Measurements from ENCODE around the gene CCDC102B. TPM values are rescaled to one million over a fixed set of nuclear protein-coding genes. Genes with fewer than 3 reads are reported as not detected.
A peak's percentile ranks its signal among the peaks of the same experiment; 100 is the strongest.

CCDC102B gene
- polyA plus RNA-seq, 1 donor from 2014 or later, result 8.7 TPM

DNA sequence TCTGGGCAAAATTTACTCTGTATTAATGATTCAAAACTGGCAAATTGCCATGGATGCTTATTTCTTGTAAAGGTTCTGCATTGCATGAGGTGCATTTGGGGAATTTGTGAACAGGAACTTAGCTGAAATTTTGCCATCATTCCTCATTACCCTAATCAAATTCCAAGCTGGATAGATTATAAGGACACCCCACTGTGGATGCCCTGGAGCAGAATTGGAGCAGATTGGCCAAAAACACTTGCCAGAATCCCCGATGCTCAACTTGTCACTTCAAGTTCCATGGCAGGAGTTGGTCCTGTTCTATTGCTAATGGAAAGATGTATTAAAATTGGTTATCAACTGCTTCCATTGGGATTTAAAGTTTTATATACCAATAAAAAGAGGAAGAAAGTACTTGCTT lies 237.9 kb downstream of the CCDC102B start:
- H4K20me1 ChIP-seq (ENCODE audit: insufficient read depth), result no peaks in the 10 kb centered on the region
- TF ChIP-seq, protein P1, sequence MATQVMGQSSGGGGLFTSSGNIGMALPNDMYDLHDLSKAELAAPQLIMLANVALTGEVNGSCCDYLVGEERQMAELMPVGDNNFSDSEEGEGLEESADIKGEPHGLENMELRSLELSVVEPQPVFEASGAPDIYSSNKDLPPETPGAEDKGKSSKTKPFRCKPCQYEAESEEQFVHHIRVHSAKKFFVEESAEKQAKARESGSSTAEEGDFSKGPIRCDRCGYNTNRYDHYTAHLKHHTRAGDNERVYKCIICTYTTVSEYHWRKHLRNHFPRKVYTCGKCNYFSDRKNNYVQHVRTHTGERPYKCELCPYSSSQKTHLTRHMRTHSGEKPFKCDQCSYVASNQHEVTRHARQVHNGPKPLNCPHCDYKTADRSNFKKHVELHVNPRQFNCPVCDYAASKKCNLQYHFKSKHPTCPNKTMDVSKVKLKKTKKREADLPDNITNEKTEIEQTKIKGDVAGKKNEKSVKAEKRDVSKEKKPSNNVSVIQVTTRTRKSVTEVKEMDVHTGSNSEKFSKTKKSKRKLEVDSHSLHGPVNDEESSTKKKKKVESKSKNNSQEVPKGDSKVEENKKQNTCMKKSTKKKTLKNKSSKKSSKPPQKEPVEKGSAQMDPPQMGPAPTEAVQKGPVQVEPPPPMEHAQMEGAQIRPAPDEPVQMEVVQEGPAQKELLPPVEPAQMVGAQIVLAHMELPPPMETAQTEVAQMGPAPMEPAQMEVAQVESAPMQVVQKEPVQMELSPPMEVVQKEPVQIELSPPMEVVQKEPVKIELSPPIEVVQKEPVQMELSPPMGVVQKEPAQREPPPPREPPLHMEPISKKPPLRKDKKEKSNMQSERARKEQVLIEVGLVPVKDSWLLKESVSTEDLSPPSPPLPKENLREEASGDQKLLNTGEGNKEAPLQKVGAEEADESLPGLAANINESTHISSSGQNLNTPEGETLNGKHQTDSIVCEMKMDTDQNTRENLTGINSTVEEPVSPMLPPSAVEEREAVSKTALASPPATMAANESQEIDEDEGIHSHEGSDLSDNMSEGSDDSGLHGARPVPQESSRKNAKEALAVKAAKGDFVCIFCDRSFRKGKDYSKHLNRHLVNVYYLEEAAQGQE (IDR thresholded peaks at IDR 0.05; ENCODE audit: borderline replicate concordance), result no peak
- no peak for TF ChIP-seq SMC3 (conservative IDR thresholded peaks at IDR 0.05; ENCODE audit: poor library complexity)
- TF ChIP-seq, protein P2, sequence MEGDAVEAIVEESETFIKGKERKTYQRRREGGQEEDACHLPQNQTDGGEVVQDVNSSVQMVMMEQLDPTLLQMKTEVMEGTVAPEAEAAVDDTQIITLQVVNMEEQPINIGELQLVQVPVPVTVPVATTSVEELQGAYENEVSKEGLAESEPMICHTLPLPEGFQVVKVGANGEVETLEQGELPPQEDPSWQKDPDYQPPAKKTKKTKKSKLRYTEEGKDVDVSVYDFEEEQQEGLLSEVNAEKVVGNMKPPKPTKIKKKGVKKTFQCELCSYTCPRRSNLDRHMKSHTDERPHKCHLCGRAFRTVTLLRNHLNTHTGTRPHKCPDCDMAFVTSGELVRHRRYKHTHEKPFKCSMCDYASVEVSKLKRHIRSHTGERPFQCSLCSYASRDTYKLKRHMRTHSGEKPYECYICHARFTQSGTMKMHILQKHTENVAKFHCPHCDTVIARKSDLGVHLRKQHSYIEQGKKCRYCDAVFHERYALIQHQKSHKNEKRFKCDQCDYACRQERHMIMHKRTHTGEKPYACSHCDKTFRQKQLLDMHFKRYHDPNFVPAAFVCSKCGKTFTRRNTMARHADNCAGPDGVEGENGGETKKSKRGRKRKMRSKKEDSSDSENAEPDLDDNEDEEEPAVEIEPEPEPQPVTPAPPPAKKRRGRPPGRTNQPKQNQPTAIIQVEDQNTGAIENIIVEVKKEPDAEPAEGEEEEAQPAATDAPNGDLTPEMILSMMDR (IDR thresholded peaks at IDR 0.05; ENCODE audit: poor library complexity, severe bottlenecking), result no peak
- H3K4me3 ChIP-seq (ENCODE audit: low read length), result no peak overlapping the region
- H3K9me2 ChIP-seq (ENCODE audit: insufficient read depth, low read length), result no peaks in the 10 kb centered on the region
- H3K9ac ChIP-seq (ENCODE audit: low read length), result no peak overlapping the region
- no peaks in the 10 kb centered on the region for H3K27me3 ChIP-seq (ENCODE audit: insufficient read depth, low read depth, low read length)
- no peaks in the 10 kb centered on the region for H3K36me3 ChIP-seq (ENCODE audit: insufficient read depth, low read length)
- H3K9me3 ChIP-seq (ENCODE audit: low read length), result no peaks in the 10 kb centered on the region
- no peak overlapping the region for H2AFZ ChIP-seq (ENCODE audit: low read depth, low read length)
- no peaks in the 10 kb centered on the region for H3K79me2 ChIP-seq (replicated peaks; ENCODE audit: insufficient read depth, low read length)
- H3K4me2 ChIP-seq (ENCODE audit: low read length), result no peak overlapping the region
- no peaks in the 10 kb centered on the region for H3F3A ChIP-seq (ENCODE audit: insufficient read depth, low read length, poor library complexity, severe bottlenecking)
- no peak overlapping the region for H3K27ac ChIP-seq (ENCODE audit: low read length)

DNA sequence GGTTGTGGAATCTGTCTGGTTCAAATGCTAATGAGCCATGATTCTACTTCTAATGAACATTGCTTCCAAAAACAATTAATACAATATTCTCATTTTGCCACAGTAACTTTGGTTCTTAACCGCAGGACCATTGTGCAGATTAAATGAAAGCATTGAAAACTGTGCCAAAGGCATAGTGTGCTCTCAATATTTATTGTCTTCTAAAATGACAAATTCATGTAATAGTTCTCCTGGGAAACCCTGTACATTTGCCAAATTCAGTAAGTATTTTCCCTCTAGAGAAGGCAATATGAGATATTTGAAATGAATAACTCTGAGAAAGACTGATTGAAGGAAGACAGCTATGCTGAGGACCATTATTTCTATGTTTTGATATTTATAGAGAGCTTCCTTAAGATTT lies 246.3 kb downstream of the CCDC102B start:
- no peaks in the 10 kb centered on the region for H4K20me1 ChIP-seq (ENCODE audit: insufficient read depth)

DNA sequence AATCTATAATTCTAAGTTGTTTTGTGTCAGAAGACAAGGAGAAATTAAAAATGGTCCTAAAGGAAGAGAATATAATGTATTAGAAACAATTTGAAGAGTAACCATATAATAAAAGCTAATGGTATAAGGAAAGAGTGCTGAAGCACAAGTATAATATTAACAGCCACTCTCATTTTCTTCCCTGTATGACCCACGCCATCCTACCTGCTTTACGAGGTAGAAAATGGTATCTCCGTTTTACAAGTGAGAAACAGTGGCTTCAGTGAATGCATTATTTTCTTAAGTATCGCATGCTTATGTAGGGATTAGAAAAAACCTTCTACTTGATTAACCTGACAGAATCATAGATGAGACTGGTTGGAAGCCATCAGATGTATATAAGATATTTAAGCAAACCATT lies 266.2 kb downstream of the CCDC102B start:
- no peaks in the 10 kb centered on the region for H3K27me3 ChIP-seq (ENCODE audit: insufficient read depth, low read depth, low read length)
- H3K9me2 ChIP-seq (ENCODE audit: insufficient read depth, low read length), result no peaks in the 10 kb centered on the region
- H3K4me3 ChIP-seq (ENCODE audit: low read length), result no peak overlapping the region
- no peak overlapping the region for H3K4me2 ChIP-seq (ENCODE audit: low read length)
- no peaks in the 10 kb centered on the region for H4K20me1 ChIP-seq (ENCODE audit: insufficient read depth)
- no peak overlapping the region for H2AFZ ChIP-seq (ENCODE audit: low read depth, low read length)
- H3F3A ChIP-seq (ENCODE audit: insufficient read depth, low read length, poor library complexity, severe bottlenecking), result no peaks in the 10 kb centered on the region
- no peaks in the 10 kb centered on the region for H3K79me2 ChIP-seq (replicated peaks; ENCODE audit: insufficient read depth, low read length)
- H3K9me3 ChIP-seq (ENCODE audit: low read length), result no peaks in the 10 kb centered on the region
- no peak overlapping the region for H3K9ac ChIP-seq (ENCODE audit: low read length)
- no peak overlapping the region for H3K27ac ChIP-seq (ENCODE audit: low read length)
- TF ChIP-seq TAF1 (IDR thresholded peaks at IDR 0.05; ENCODE audit: low read depth) (no peak), EZH2 (IDR thresholded peaks at IDR 0.05; ENCODE audit: borderline replicate concordance, insufficient read depth, low read length, poor library complexity, severe bottlenecking) (no peak), SMC3 (conservative IDR thresholded peaks at IDR 0.05; ENCODE audit: poor library complexity) (no peak), RAD21 (conservative IDR thresholded peaks at IDR 0.05) (no peak), EP300 (conservative IDR thresholded peaks at IDR 0.05; ENCODE audit: poor library complexity, severe bottlenecking) (no peak)
- TF ChIP-seq, protein P1 (IDR thresholded peaks at IDR 0.05; ENCODE audit: borderline replicate concordance), result no peak
- no peaks in the 10 kb centered on the region for H3K36me3 ChIP-seq (ENCODE audit: insufficient read depth, low read length)

More for the DNA sequence above, 246.3 kb downstream of the CCDC102B start:
- H3K4me2 ChIP-seq (ENCODE audit: low read length), result peak overlapping the region; percentile 4
- H3F3A ChIP-seq (ENCODE audit: insufficient read depth, low read length, poor library complexity, severe bottlenecking), result no peaks in the 10 kb centered on the region
- H3K36me3 ChIP-seq (ENCODE audit: insufficient read depth, low read length), result no peaks in the 10 kb centered on the region
- H3K79me2 ChIP-seq (replicated peaks; ENCODE audit: insufficient read depth, low read length), result no peaks in the 10 kb centered on the region
- no peaks in the 10 kb centered on the region for H3K9me2 ChIP-seq (ENCODE audit: insufficient read depth, low read length)
- H3K4me3 ChIP-seq (ENCODE audit: low read length), result peak overlapping the region; percentile 15
- peak overlapping the region; percentile 2 for H3K27ac ChIP-seq (ENCODE audit: low read length)
- H3K27me3 ChIP-seq (ENCODE audit: insufficient read depth, low read depth, low read length), result no peaks in the 10 kb centered on the region
- H3K9me3 ChIP-seq (ENCODE audit: low read length), result no peaks in the 10 kb centered on the region
- TF ChIP-seq, protein P2 (IDR thresholded peaks at IDR 0.05; ENCODE audit: poor library complexity, severe bottlenecking), result no peak
- peak; percentile 70 for TF ChIP-seq EP300 (conservative IDR thresholded peaks at IDR 0.05; ENCODE audit: poor library complexity, severe bottlenecking)
- TF ChIP-seq POLR2AphosphoS5 (IDR thresholded peaks at IDR 0.05), result peak; percentile 50
- no peak overlapping the region for H2AFZ ChIP-seq (ENCODE audit: low read depth, low read length)
- H3K9ac ChIP-seq (ENCODE audit: low read length), result no peak overlapping the region

Data from neural cell (in vitro differentiated cells).